Gastroesophageal sphincter (tissue), 3 donors: ENCODE data around the gene CLEC4G.

ENCODE experiments used
- CTCF ChIP-seq, 4 experiments: fragments of 200-600 bp in 2 of 4; fragments of 450-650 bp in 2 of 4; sonication (generic) in 1 of 4; IDR thresholded peaks; one replicate each; pipeline ENCODE4 v1.5.1; 2017 to 2019; ENCODE audit warnings: antibody characterized with exemption in 4 of 4, mild to moderate bottlenecking in 2 of 4, moderate library complexity in 2 of 4
- EP300 ChIP-seq: sonication (generic); formaldehyde crosslinking; IDR thresholded peaks from one replicate; pipeline ENCODE4 v1.6.1; 2017; ENCODE audit warnings: antibody characterized with exemption, mild to moderate bottlenecking
- POLR2A ChIP-seq, 2 donors: fragments of 450-650 bp; IDR thresholded peaks; one replicate each; pipeline ENCODE4 v1.6.1; 2017; ENCODE audit warnings: antibody characterized with exemption in 2 of 2, mild to moderate bottlenecking in 2 of 2, moderate library complexity in 1 of 2

GRCh38 chr19:7771072-7771471, 39.2 kb upstream of the CLEC4G start:
- TF ChIP-seq CTCF (IDR thresholded peaks at IDR 0.05) (no peak), POLR2A (IDR thresholded peaks at IDR 0.05) (no peak), EP300 (no peak)
